DND-41 (cell line): ENCODE measurements around the gene NUDT8.
A peak's percentile ranks its signal among the peaks of the same experiment; 100 is the strongest.

Experiments used
- ATAC-seq: fragments of 200-7000 bp; cut with Tn5 transposase; 3 replicates; pipeline ENCODE4 v1.9.1; 2021; ENCODE audit warnings: low read depth; ENCODE audit not compliant: insufficient read depth
- DNase-seq: peaks from one replicate; pipeline ENCODE4 v3.0.0-alpha.2; 2020
- H2AFZ ChIP-seq: 2 replicates; pipeline ENCODE4 v1.6.0; 2012; ENCODE audit warnings: low read depth, low read length
- H3K27ac ChIP-seq: 2 replicates; pipeline ENCODE4 v1.5.1; 2012; ENCODE audit warnings: low read length, inconsistent platforms
- H3K27me3 ChIP-seq: fragments of 200-600 bp; sonication (generic); 2 replicates; pipeline ENCODE4 v1.6.0; 2012; ENCODE audit warnings: low read length, mild to moderate bottlenecking, inconsistent platforms; ENCODE audit not compliant: insufficient read depth, poor library complexity
- H3K36me3 ChIP-seq: 2 replicates; pipeline ENCODE4 v1.5.1; 2012; ENCODE audit warnings: low read length, inconsistent platforms; ENCODE audit not compliant: insufficient read depth
- H3K4me1 ChIP-seq: 2 replicates; pipeline ENCODE4 v1.5.1; 2012; ENCODE audit warnings: mild to moderate bottlenecking, low read length; ENCODE audit not compliant: insufficient read depth
- H3K4me2 ChIP-seq: 2 replicates; pipeline ENCODE4 v1.6.0; 2012; ENCODE audit warnings: mild to moderate bottlenecking, moderate library complexity, low read length, inconsistent platforms; ENCODE audit not compliant: insufficient read depth
- H3K4me3 ChIP-seq, 2 experiments: fragments of 200-600 bp in 1 of 2; shearing (Covaris generic) in 1 of 2; 2 replicates each; pipeline ENCODE4 v1.5.1; 2012 to 2016; ENCODE audit warnings: inconsistent platforms in 2 of 2, low read length in 2 of 2, mild to moderate bottlenecking in 2 of 2, low read depth in 1 of 2, moderate library complexity in 1 of 2
- H3K79me2 ChIP-seq: 2 replicates; pipeline ENCODE4 v1.6.0; 2012; ENCODE audit warnings: low read length, inconsistent platforms; ENCODE audit not compliant: insufficient read depth
- H3K9ac ChIP-seq: 2 replicates; pipeline ENCODE4 v1.6.0; 2012; ENCODE audit warnings: low read depth, mild to moderate bottlenecking, inconsistent platforms, low read length, moderate library complexity
- H3K9me3 ChIP-seq: 2 replicates; pipeline ENCODE4 v1.5.1; 2012; ENCODE audit warnings: low read length, moderate library complexity, mild to moderate bottlenecking, inconsistent platforms; ENCODE audit not compliant: insufficient read depth, severe bottlenecking
- H4K20me1 ChIP-seq: 2 replicates; pipeline ENCODE4 v1.6.0; 2012; ENCODE audit warnings: low read length; ENCODE audit not compliant: insufficient read depth
- CTCF ChIP-seq: IDR thresholded peaks from 2 replicates; pipeline ENCODE4 v1.5.1; 2012; ENCODE audit warnings: borderline replicate concordance, low read length, moderate library complexity, mild to moderate bottlenecking; ENCODE audit not compliant: poor library complexity, severe bottlenecking; ENCODE audit errors: extremely low read depth
- EZH2 ChIP-seq: IDR thresholded peaks from 3 replicates; pipeline ENCODE4 v1.6.1; 2012; ENCODE audit warnings: borderline replicate concordance, low read depth, mild to moderate bottlenecking, moderate library complexity, low read length, inconsistent platforms; ENCODE audit not compliant: severe bottlenecking

NUDT8 gene

GRCh38 chr11:67585911-67586310 is 43.8 kb downstream of the NUDT8 start:
- H3K79me2 ChIP-seq, result peaks cover 39% of the 10 kb centered on the region
- no peak overlapping the region for H3K27ac ChIP-seq
- peaks cover 34% of the 10 kb centered on the region for H3K4me1 ChIP-seq

GRCh38 chr11:67584881-67585873 is 44.6 kb downstream of the NUDT8 start:
- peaks cover 47% of the 10 kb centered on the region for H3K36me3 ChIP-seq
- peak; percentile 40 for DNase-seq
- ATAC-seq, result no peak
- H2AFZ ChIP-seq, result no peak overlapping the region
- H3K27ac ChIP-seq, result peak overlapping the region; percentile 91; the same call in 1 of the 2 replicates
- peak overlapping the region; percentile 66 for H3K4me2 ChIP-seq
- H3K27me3 ChIP-seq, result no peaks in the 10 kb centered on the region
- H3K9me3 ChIP-seq, result no peaks in the 10 kb centered on the region
- peaks cover 31% of the 10 kb centered on the region for H4K20me1 ChIP-seq
- peak overlapping the region; percentile 64 for H3K9ac ChIP-seq
- H3K4me1 ChIP-seq, result peaks cover 34% of the 10 kb centered on the region
- TF ChIP-seq CTCF (no peak), EZH2 (no peak)
- H3K4me3 ChIP-seq, result peak overlapping the region; percentile 63 to 78; a peak in 3 of 4 replicates
- peaks cover 39% of the 10 kb centered on the region for H3K79me2 ChIP-seq

More at GRCh38 chr11:67585911-67586310, 43.8 kb downstream of the NUDT8 start:
- H3K9me3 ChIP-seq, result no peaks in the 10 kb centered on the region
- no peak overlapping the region for H2AFZ ChIP-seq
- 0 out of 4 replicates have a peak overlapping the region, but pooled peaks of 1 of the 2 experiments have one; percentile 63 for H3K4me3 ChIP-seq
- H3K9ac ChIP-seq, result peak overlapping the region; percentile 64; the same call in 1 of the 2 replicates
- ATAC-seq (no peak), DNase-seq (no peak)
- TF ChIP-seq EZH2, result no peak
- no peak for TF ChIP-seq CTCF
- H4K20me1 ChIP-seq, result peaks cover 31% of the 10 kb centered on the region
- H3K4me2 ChIP-seq, result peak overlapping the region; percentile 66
- no peaks in the 10 kb centered on the region for H3K27me3 ChIP-seq
- peaks cover 47% of the 10 kb centered on the region for H3K36me3 ChIP-seq

- Histone ChIP-seq H3K4me3 (peak overlapping the region; percentile 63 to 78), H3K9ac (peak overlapping the region; percentile 64), H3K9me3 (no peaks in the 10 kb centered on the region), H3K4me2 (peak overlapping the region; percentile 66), H3K4me1 (peaks cover 36% of the 10 kb centered on the region), H2AFZ (peak overlapping the region; percentile 86), H3K36me3 (peaks cover 47% of the 10 kb centered on the region), H4K20me1 (peaks cover 31% of the 10 kb centered on the region), H3K27me3 (peaks cover 4% of the 10 kb centered on the region), H3K27ac (peak overlapping the region; percentile 91), H3K79me2 (peaks cover 39% of the 10 kb centered on the region)
- peak; percentile 78 for DNase-seq
- peak; percentile 59 for ATAC-seq
- TF ChIP-seq CTCF, result no peak
- TF ChIP-seq EZH2, result no peak
Observed at GRCh38 chr11:67584205-67584880, 45.4 kb downstream of the NUDT8 start.
